ENCODE results near the gene HOXD11.

- TF ChIP-seq POLR2A (IDR thresholded peaks at IDR 0.05) (no peak), CTCF (IDR thresholded peaks at IDR 0.05) (no peak)
Measured at GRCh38 chr2:176082525-176082823, 24.6 kb upstream of the HOXD11 start.

Measured in body of pancreas (tissue), 4 donors.